ENCODE measurements around the gene RBPJL. TPM values are rescaled to one million over a fixed set of nuclear protein-coding genes. Genes with fewer than 3 reads are reported as not detected.

The RBPJL gene
- total RNA-seq, 1 donor from 2014 or later: not detected

DNA sequence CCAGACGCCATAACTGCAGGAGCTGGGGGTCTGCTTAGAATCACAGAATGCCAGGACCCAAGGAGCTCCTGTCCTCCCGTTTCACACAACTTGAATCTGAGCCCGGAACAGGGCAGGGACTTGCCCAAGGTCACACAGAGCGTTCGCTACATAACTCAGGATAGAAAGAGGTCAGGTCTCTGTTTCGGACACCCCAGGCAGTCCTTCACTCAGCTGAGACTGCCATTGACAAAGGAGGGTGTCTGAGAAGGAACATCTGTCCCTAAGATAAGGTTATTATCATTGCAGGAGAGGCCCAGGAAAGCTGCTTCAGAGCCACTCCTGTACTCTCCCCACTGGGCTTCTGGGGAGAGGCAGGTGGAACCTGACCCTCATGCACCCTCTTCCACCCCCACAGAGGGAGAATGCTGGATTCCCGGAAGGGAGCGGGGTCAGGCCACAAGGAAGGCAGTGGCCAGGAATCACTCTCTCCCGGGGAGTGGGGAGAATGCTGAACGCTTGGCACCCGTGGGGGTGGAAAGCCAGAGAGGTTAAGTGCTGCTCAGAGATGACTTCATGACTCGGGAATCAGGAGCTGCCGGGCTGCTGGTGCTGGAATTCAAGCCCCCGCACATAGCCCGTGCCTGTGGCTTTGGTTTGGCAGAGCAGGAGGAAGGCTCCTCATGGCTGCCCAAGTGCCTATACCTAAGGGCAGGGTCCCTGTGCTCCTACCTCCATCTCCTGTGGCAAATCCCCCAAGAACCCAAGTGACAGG is 30.9 kb downstream of the RBPJL start:
- H3K4me3 ChIP-seq (ENCODE audit: low read depth, low read length): no peak overlapping the region
- TF ChIP-seq, protein P1, sequence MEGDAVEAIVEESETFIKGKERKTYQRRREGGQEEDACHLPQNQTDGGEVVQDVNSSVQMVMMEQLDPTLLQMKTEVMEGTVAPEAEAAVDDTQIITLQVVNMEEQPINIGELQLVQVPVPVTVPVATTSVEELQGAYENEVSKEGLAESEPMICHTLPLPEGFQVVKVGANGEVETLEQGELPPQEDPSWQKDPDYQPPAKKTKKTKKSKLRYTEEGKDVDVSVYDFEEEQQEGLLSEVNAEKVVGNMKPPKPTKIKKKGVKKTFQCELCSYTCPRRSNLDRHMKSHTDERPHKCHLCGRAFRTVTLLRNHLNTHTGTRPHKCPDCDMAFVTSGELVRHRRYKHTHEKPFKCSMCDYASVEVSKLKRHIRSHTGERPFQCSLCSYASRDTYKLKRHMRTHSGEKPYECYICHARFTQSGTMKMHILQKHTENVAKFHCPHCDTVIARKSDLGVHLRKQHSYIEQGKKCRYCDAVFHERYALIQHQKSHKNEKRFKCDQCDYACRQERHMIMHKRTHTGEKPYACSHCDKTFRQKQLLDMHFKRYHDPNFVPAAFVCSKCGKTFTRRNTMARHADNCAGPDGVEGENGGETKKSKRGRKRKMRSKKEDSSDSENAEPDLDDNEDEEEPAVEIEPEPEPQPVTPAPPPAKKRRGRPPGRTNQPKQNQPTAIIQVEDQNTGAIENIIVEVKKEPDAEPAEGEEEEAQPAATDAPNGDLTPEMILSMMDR (IDR thresholded peaks at IDR 0.05; ENCODE audit: insufficient read depth, low read length, severe bottlenecking): no peak

DNA sequence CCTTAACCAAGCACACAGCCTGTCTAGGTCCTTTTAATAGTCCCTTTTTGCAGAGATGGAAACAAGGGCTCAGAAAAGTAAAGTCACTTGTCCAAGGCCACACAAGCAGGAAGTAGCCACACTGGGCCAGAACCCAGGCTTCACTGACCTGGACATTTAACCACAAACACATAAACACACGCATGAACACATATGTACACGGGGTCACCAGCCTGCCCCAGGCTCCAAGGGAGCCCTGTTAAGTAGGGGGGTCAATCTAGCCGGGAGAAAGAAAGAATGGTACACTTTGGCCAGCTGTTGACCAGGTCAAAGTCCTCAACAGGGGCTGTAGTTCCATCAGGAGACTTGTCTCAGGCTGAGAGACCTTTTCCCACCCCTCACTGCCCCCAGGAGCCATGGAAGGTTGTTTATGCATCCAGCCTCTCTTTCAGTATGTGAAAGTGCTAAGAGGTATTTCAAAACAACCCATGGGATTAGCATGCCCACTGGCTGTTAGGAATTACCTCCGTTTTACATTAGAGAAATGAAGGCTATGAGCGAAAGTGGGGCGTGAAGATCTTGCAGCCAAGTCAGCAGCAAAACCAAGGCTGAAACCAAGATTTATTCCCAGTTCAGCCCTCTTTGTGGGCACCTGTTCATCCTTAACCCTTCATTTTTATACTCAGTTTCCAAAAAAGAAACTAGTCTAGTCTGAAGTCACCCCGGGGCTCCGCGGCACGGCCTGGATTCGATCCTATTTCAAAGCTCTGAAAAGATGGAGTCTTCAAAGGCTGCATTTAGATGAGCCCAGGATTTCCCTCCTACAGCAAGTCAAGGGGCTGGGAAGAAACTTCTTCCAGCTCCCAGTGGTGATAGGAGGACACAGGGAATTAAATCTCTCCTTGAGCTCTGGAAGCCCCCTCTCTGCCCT is 31.7 kb downstream of the RBPJL start:
- H3K27me3 ChIP-seq (ENCODE audit: control insufficient read depth, insufficient read depth, low read length): no peaks in the 10 kb centered on the region
- no peak for FAIRE-seq
- peaks cover 20% of the 10 kb centered on the region for H3K36me3 ChIP-seq (ENCODE audit: control insufficient read depth, insufficient read depth, low read length)
- no peak overlapping the region for H3K4me3 ChIP-seq (ENCODE audit: low read depth, low read length)
- TF ChIP-seq, protein P1 (IDR thresholded peaks at IDR 0.05; ENCODE audit: insufficient read depth, low read length, severe bottlenecking): no peak
- no peak for DNase-seq (ENCODE audit: low read depth)

More for the DNA sequence above, 30.9 kb downstream of the RBPJL start:
- no peaks in the 10 kb centered on the region for H3K27me3 ChIP-seq (ENCODE audit: control insufficient read depth, insufficient read depth, low read length)
- H3K36me3 ChIP-seq (ENCODE audit: control insufficient read depth, insufficient read depth, low read length): peaks cover 24% of the 10 kb centered on the region
- DNase-seq (ENCODE audit: low read depth) (peak; percentile 85), FAIRE-seq (no peak)

GRCh38 chr20:45339084-45339483 is 32.4 kb downstream of the RBPJL start:
- TF ChIP-seq, protein P1 (IDR thresholded peaks at IDR 0.05; ENCODE audit: insufficient read depth, low read length, severe bottlenecking): no peak
- H3K36me3 ChIP-seq (ENCODE audit: control insufficient read depth, insufficient read depth, low read length): peaks cover 21% of the 10 kb centered on the region

GRCh38 chr20:45339799-45340198 is 33.2 kb downstream of the RBPJL start:
- FAIRE-seq: no peak
- no peak overlapping the region for H3K4me3 ChIP-seq (ENCODE audit: low read depth, low read length)
- peaks cover 20% of the 10 kb centered on the region for H3K36me3 ChIP-seq (ENCODE audit: control insufficient read depth, insufficient read depth, low read length)
- no peaks in the 10 kb centered on the region for H3K27me3 ChIP-seq (ENCODE audit: control insufficient read depth, insufficient read depth, low read length)
- TF ChIP-seq, protein P1 (IDR thresholded peaks at IDR 0.05; ENCODE audit: insufficient read depth, low read length, severe bottlenecking): no peak
- DNase-seq (ENCODE audit: low read depth): no peak

More at GRCh38 chr20:45339084-45339483, 32.4 kb downstream of the RBPJL start:
- FAIRE-seq (no peak), DNase-seq (ENCODE audit: low read depth) (peak; percentile 95)
- H3K27me3 ChIP-seq (ENCODE audit: control insufficient read depth, insufficient read depth, low read length): no peaks in the 10 kb centered on the region
- no peak overlapping the region for H3K4me3 ChIP-seq (ENCODE audit: low read depth, low read length)

- peaks cover 15% of the 10 kb centered on the region for H3K36me3 ChIP-seq (ENCODE audit: control insufficient read depth, insufficient read depth, low read length)
- FAIRE-seq (no peak), DNase-seq (ENCODE audit: low read depth) (no peak)
- no peaks in the 10 kb centered on the region for H3K27me3 ChIP-seq (ENCODE audit: control insufficient read depth, insufficient read depth, low read length)
- H3K4me3 ChIP-seq (ENCODE audit: low read depth, low read length): no peak overlapping the region
- TF ChIP-seq, protein P1 (IDR thresholded peaks at IDR 0.05; ENCODE audit: insufficient read depth, low read length, severe bottlenecking): no peak
These were observed 33.7 kb downstream of the RBPJL start for GRCh38 chr20:45340236-45340847.
